ENCODE measurements around the gene SNRPF.

- TF ChIP-seq CTCF (IDR thresholded peaks at IDR 0.05) (peak; percentile 57 to 86 (median 81)), POLR2A (IDR thresholded peaks at IDR 0.05) (no peak)
Measured at GRCh38 chr12:95815632-95816212, 43.0 kb upstream of the SNRPF start.
